Stimulated activated CD4-positive, alpha-beta T cell treated with anti-CD3 and anti-CD28 coated beads, Interleukin-1b, Interleukin-23, amount 100 ng/mL, for 48 hours (primary cell): ENCODE results near the gene MGMT.

ENCODE experiments used
- DNase-seq: peaks from one replicate; pipeline ENCODE4 v3.0.0-alpha.2; 2020

MGMT gene

GRCh38 chr10:129784291-129784690 is 317.2 kb downstream of the MGMT start:
- no peak for DNase-seq

DNA sequence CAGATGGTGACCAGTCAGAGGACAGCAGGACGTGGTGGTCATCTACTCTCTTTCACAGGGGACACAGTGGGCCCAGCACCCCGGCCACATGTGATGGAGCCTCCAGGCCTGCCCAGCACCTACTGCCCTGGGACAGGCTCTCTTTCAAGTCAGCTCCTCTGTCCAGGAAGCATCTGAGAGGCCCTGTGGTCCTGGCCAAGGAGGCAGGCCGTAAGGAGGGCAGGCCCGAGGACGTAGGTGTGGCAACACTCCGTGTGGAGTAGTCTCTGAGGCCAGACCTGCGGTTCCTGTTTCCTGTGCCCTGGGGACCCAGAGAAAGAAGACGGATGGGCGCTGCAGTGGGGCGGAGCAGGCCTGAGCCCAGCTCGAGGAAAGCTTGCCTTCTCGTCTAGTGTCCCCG is 317.9 kb downstream of the MGMT start:
- DNase-seq: no peak

DNA sequence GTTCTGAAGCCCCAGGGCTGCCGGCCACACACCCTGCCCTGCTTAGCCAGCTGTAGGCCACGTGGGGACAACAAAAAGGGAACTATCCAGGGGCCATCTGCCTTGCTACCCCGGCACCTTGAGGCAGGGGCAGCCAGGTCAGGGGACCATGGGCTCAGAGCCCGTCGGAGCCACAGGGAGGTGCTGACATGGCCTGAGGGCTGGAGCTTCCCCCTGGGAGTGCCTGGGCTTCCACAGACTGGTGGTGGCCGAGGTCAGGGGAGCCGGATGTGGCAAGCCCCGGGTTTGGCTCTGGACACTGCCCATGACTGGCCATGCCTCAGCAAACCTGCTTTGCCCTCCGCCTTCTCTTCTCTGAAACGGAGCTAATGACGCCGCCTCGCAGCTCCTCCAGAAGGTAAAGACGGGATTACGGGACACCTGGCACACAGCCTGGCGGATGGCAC is 318.5 kb downstream of the MGMT start:
- no peak for DNase-seq

DNA sequence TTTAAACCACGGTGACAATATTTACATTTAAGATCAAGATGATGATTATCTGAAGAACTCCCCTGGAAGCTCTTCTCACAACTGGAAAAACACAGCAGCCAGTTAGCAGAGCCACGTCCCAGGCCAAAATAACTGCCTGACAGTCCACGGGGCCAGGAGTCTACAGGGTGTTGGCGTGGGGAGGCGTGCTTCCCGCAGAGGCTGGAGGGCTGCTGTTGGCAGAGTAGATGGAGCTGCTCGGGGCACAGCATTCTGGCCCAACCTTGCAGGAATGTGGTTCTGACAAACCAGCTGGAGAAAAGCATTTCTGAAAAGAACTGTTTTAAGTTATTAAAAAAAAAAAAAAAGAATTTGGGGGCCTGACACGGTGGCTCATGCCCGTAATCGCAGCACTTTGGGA is 319.2 kb downstream of the MGMT start:
- DNase-seq: no peak

DNA sequence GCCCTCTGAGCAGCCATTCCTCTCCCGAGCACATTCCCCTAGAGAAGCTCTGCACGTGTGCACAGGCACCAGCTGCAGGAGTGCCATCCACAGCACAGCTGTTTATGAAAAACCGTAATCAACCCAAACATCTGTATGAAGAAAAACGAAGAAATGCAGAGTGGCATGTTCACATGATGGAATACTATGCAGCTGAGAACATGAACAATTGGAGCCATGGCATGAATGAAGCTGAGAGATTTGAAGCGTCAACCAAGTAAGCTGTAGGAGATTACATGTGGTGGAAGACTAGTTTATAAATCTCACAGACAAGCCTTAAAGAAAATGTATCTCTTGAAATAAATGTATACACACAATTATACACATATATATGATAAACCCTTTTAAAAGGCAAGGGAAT is 320.5 kb downstream of the MGMT start:
- no peak for DNase-seq

- DNase-seq: no peak
These were observed 321.2 kb downstream of the MGMT start for GRCh38 chr10:129788215-129788614.

- no peak for DNase-seq
These were observed 323.8 kb downstream of the MGMT start for GRCh38 chr10:129790715-129791446.

DNA sequence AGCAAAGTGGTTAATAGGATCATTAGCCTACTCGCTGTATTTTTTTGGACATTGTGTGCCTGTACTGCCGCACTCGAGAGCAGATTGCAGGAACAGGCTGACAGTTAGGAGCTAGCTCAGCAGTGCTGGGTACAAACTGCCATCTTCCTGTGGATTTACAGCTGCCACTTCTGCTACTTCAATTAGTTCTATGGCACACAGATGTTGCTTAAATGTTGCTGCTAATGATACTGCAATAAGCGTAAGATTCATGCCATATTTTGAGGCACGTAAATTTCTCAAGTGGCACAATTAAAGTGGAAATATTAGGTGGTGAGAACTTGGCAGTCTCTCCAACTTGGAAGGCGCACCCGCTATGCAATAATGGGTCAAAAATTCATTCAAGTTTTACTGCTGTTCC is 325.1 kb downstream of the MGMT start:
- no peak for DNase-seq

DNA sequence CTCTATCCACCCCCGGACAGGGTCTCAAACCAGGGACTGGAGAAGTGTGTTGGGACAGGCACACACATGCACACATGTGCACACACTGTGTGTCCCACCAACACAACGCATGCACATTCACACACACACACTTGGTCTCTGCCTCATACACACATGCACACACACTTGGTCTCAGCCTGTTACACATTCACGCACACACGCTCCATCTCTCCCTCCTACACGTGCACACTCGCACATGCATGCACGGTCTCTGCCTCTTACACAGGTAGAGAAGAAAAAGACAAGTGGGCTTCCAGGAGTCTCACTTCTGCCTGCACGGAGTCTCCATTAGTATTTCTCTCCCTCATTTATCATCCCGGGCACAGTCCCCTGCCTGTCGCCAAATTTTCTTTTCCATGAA is 325.8 kb downstream of the MGMT start:
- no peak for DNase-seq

DNA sequence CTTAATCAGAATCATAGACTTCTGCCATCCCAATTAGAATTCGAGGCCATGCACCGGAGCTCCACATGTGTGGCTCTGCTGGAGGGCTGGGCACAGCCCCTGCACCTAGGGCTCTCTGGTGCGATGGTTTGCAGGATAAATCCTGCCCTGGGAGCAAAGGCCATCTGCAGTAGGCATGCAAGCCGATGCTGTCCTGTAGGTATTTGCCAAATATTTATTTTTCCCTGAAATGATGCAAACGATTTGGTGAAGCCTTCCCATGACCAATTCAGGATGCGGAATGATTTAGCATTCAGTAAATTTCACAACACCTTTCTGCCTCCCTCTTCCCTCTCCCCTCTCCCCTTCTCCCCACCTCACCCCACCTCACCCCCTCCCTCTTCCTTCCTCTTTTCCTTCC is 326.4 kb downstream of the MGMT start:
- DNase-seq: no peak

GRCh38 chr10:129793996-129794395 is 327.0 kb downstream of the MGMT start:
- no peak for DNase-seq

GRCh38 chr10:129796710-129797420 is 329.8 kb downstream of the MGMT start:
- no peak for DNase-seq

- no peak for DNase-seq
These were observed 332.9 kb downstream of the MGMT start for GRCh38 chr10:129799942-129800341.

GRCh38 chr10:129800796-129801340 is 333.8 kb downstream of the MGMT start:
- no peak for DNase-seq

- DNase-seq: no peak
These were observed 340.2 kb downstream of the MGMT start for GRCh38 chr10:129807211-129807610.

DNA sequence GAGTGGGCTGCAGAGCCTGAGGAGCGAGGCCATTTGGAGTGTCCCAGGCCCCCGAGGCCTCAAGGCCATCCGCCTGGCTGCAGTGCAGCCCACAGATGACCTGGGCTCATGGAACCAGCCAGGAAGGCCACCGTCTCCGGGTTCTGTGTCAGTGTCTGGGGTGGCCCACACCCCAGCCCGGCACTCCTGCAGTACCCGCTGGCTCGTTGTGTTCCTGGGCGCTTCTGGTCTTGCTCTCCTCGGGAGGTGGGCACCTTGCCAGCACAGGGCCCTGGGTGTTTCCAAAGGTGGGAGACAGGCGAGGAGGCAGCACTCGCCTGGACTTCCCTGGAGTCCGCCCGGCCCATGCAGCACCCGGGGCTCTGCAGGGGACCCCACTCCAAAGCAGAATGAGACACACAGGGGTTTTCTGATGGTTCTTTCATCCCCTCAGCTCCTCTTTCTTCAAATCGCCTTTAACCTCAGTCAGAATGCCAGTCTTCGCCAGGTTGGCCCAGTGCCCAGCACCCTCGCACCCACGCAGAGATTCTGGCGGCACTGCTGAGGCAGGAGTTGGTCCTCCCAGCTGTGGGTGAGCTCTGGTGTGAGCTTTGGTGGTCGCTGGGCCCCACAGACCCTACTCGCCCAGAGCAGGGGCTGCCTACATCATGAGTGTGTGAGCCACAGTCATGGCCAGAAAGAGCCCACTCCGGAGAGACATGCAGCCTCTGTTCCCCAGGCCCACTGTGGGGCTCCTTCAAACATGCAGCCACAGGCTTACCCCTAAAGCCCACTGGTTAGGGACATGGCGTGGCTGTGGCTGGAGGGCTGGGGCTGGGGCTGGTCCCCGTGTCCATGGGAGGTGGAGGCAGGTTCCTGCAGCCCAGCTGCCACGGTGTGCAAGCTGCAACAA is 341.3 kb downstream of the MGMT start:
- no peak for DNase-seq

DNA sequence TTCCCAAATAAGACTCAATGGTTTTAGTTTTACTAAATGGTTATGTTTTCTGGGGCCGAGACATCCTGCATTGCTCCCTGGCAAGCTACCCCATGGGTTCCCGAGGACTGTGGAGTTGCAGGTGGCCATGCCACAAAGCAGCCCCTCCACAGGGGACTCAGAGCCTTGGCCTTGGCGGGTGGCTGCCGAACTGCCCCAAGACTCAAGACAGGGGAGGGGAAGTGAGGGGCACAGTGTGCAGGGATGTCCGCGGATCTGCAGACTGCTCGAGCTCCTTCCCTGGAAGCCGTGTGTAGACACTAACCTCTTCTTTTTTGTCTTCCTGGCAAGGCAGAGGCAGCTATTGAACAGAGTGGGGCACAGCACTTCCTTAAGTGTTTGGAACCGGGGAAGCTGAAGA is 342.4 kb downstream of the MGMT start:
- no peak for DNase-seq

DNA sequence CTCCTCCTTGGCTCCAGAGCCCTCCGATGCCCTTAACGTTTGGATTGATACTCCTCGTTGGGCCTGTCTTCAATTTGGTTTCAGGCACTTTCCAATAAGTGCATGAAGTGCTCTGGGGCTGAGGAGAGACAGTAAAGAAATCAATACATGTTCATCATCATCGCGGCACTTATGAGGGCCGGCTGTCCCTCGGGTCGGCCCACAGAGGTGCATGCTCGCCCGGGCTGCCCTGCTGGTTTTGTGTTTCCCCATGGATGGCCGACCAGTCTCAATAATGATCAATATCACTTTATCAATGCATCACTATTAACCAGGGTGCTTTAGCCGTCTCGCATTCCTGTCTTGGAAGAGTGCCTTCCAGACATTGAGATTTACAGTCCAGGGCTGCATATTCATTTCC is 342.8 kb downstream of the MGMT start:
- no peak for DNase-seq

DNA sequence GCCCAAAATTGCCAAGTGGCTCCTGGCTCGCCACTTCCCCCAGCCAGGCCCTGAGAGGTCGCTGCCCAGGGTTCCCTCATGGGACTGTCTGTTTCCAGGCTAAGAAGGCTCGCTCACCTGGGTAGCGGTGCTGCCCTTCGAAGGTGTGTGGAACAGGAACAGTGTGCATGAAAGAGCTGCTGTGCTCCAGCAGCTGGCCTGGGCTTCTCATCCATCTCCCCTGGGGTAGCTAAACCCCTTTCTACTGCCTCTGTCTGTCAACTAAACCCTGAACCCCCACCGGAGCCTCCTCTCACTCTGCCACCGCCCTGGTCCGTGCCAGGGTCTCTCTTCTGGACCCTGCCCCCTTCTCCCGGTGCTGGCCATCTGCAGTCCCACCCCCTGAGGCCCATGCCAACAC is 344.2 kb downstream of the MGMT start:
- DNase-seq: no peak

- DNase-seq: no peak
These were observed 345.4 kb downstream of the MGMT start for GRCh38 chr10:129812398-129812797.

DNA sequence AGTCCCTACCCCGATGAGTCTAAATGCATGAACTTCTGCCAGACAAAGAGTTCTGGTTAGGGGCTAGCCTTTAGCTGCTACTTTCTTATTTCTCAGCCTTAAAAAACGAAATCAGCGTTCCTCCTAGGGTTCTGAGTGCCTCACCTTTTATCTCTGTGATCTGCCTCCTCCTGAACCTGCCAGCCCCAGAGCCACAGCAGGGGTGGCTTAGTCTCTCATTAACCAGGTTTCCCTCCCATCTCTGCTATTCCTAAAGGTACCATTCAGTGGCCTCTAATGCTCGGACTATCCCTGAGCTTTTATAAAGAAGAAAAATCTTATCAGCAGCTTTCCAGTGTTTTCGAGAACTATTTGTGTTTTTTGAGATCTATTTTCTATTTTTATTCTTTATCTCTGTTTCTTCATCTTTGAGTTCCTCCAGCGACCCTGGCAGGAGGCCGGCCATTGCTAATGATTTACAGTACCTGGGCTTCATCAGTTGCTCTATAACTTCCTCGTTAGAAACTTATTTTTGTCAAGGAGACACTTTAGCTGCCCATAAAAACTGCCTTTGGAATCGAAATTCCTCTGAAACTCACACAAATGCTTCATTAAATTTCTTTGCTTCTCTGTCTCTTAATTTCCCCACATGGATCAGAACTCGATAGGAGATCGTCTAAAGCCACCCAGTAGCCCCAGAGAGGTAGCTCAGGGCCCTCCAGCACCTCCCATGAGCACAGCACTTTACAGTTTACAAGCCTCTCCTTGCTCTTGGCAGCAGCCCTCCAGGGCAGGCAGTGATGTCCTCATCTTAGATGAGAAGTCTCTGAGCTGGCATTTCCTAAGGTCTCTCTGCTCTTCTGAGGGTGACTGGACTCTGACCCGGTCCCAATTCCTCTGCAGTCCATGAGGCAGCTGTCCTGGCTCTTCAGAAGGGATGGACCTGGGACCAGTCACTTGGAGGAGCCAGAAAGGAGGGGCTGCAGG is 347.9 kb downstream of the MGMT start:
- no peak for DNase-seq
